Nephron progenitor cell (in vitro differentiated cells): ENCODE data around the gene MAPKAPK2.

Experiments
- DNase-seq: peaks from one replicate; pipeline ENCODE4 v3.0.0; 2021
- H3K27ac Mint-ChIP-seq: 2 replicates; pipeline ENCODE4 v1.8.0; 2021; ENCODE audit warnings: mild to moderate bottlenecking, moderate library complexity, mixed read lengths
- H3K27me3 Mint-ChIP-seq: 2 replicates; pipeline ENCODE4 v1.8.0; 2021; ENCODE audit warnings: mild to moderate bottlenecking, low read depth, mixed read lengths; ENCODE audit not compliant: poor library complexity
- H3K36me3 Mint-ChIP-seq: 2 replicates; pipeline ENCODE4 v1.8.0; 2021; ENCODE audit warnings: low read depth, mixed read lengths
- H3K4me1 Mint-ChIP-seq: 2 replicates; pipeline ENCODE4 v1.8.0; 2021; ENCODE audit warnings: mixed read lengths
- H3K4me3 Mint-ChIP-seq: 2 replicates; pipeline ENCODE4 v1.8.0; 2021; ENCODE audit warnings: mild to moderate bottlenecking, moderate library complexity, mixed read lengths
- H3K9me3 Mint-ChIP-seq: 2 replicates; pipeline ENCODE4 v1.8.0; 2021; ENCODE audit warnings: mild to moderate bottlenecking, moderate library complexity, mixed read lengths
- TF ChIP-seq, protein P1 (sequence below): fragments of 200-600 bp; sonication (generic); IDR thresholded peaks from 2 replicates; pipeline ENCODE4 v1.5.0; 2021; ENCODE audit warnings: antibody characterized with exemption

Gene MAPKAPK2

DNA sequence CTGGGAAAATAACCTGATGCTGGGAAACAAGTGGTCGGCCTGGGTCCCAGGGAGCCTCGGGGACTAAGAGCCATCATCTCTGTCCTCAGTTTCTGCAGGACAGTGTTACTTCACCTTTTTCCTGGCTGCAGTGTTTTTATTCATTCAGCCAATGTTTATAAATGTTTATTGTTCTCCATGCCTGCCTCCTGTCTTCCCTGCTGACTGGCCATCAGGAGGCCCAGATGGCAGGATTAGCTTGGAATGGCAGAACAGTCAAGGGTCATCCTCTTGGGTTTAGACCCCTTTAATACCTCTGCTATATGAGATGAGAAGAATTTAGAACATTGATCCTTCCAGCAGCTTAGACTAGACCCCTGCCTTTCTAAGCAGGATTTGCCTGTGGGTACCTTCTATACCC is 13.3 kb downstream of the MAPKAPK2 start:
- peaks cover 80% of the 10 kb centered on the region for H3K4me1 Mint-ChIP-seq
- H3K27ac Mint-ChIP-seq = no peak overlapping the region
- H3K36me3 Mint-ChIP-seq = peaks cover 29% of the 10 kb centered on the region
- no peak for DNase-seq
- TF ChIP-seq, protein P1, sequence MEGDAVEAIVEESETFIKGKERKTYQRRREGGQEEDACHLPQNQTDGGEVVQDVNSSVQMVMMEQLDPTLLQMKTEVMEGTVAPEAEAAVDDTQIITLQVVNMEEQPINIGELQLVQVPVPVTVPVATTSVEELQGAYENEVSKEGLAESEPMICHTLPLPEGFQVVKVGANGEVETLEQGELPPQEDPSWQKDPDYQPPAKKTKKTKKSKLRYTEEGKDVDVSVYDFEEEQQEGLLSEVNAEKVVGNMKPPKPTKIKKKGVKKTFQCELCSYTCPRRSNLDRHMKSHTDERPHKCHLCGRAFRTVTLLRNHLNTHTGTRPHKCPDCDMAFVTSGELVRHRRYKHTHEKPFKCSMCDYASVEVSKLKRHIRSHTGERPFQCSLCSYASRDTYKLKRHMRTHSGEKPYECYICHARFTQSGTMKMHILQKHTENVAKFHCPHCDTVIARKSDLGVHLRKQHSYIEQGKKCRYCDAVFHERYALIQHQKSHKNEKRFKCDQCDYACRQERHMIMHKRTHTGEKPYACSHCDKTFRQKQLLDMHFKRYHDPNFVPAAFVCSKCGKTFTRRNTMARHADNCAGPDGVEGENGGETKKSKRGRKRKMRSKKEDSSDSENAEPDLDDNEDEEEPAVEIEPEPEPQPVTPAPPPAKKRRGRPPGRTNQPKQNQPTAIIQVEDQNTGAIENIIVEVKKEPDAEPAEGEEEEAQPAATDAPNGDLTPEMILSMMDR = no peak
- H3K9me3 Mint-ChIP-seq = no peaks in the 10 kb centered on the region
- H3K27me3 Mint-ChIP-seq = peaks cover 2% of the 10 kb centered on the region
- H3K4me3 Mint-ChIP-seq = no peak overlapping the region

DNA sequence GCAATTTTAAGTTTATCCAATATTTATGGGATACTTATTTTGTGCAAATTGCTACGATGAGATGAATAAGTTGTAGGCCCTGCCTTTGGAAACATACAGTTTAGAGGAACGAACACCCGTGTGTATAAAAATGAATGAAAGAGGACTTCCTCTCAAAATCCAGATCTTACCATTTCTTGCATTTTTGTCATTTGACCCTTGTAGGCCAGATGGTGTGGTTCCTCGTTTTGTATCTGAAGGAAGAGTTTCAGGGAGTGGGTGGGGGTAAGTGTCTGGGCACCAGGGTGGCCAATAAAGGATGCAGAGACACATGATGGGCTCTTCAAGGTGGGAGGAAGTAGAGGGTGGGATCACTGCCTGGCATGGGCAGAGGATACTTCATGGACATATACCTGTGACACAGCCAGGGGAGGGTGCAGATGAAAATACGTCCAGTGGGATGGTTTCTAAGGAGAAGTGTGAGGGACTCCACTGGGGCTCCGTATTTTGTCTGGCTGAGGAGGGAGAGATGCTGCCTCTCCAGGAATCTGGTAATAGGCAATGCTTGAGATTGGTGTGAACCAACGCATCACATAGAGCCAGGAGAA is 14.4 kb downstream of the MAPKAPK2 start:
- peaks cover 25% of the 10 kb centered on the region for H3K36me3 Mint-ChIP-seq
- H3K27ac Mint-ChIP-seq = no peak overlapping the region
- H3K4me1 Mint-ChIP-seq = peaks cover 80% of the 10 kb centered on the region

DNA sequence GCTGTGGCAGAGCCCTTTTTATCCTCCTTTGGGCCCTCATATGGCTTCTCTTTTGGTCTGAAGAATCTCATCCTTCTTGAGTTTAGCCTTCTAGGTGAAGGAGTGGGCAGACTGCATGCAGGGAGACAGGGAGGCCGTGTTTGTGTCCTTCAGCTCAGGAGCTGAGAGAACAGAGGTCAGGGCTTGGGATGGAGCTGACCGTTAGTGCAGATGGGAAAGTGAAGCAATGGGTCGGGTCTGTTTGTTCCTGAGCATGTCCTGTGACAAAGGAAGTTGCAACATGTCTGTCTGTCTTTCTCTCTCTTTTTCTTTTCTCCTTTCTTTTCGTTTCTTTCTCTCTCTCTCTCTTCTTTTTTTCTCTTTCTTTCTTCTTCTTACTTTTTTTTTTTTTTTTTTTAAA is 14.9 kb downstream of the MAPKAPK2 start:
- H3K36me3 Mint-ChIP-seq = peaks cover 25% of the 10 kb centered on the region
- TF ChIP-seq, protein P1 = no peak
- no peak for DNase-seq
- H3K27ac Mint-ChIP-seq = no peak overlapping the region
- H3K9me3 Mint-ChIP-seq = no peaks in the 10 kb centered on the region
- no peak overlapping the region for H3K4me3 Mint-ChIP-seq
- peaks cover 2% of the 10 kb centered on the region for H3K27me3 Mint-ChIP-seq
- H3K4me1 Mint-ChIP-seq = peaks cover 80% of the 10 kb centered on the region

More for the DNA sequence above, 14.4 kb downstream of the MAPKAPK2 start:
- TF ChIP-seq, protein P1 = no peak
- no peak overlapping the region for H3K4me3 Mint-ChIP-seq
- no peak for DNase-seq
- H3K9me3 Mint-ChIP-seq = no peaks in the 10 kb centered on the region
- H3K27me3 Mint-ChIP-seq = peaks cover 2% of the 10 kb centered on the region

GRCh38 chr1:206700445-206701036 is 15.8 kb downstream of the MAPKAPK2 start:
- H3K27ac Mint-ChIP-seq = no peak overlapping the region
- TF ChIP-seq, protein P1 = no peak
- peaks cover 80% of the 10 kb centered on the region for H3K4me1 Mint-ChIP-seq
- no peak for DNase-seq
- H3K9me3 Mint-ChIP-seq = no peaks in the 10 kb centered on the region
- H3K36me3 Mint-ChIP-seq = peaks cover 25% of the 10 kb centered on the region
- peaks cover 2% of the 10 kb centered on the region for H3K27me3 Mint-ChIP-seq
- no peak overlapping the region for H3K4me3 Mint-ChIP-seq

- Mint-ChIP-seq H3K4me1 (peaks cover 80% of the 10 kb centered on the region), H3K9me3 (no peaks in the 10 kb centered on the region), H3K27me3 (peaks cover 2% of the 10 kb centered on the region), H3K27ac (no peak overlapping the region), H3K36me3 (peaks cover 10% of the 10 kb centered on the region), H3K4me3 (no peak overlapping the region)
- TF ChIP-seq, protein P1 = no peak
- DNase-seq = no peak
Measured at GRCh38 chr1:206702260-206702659, 17.6 kb downstream of the MAPKAPK2 start.

DNA sequence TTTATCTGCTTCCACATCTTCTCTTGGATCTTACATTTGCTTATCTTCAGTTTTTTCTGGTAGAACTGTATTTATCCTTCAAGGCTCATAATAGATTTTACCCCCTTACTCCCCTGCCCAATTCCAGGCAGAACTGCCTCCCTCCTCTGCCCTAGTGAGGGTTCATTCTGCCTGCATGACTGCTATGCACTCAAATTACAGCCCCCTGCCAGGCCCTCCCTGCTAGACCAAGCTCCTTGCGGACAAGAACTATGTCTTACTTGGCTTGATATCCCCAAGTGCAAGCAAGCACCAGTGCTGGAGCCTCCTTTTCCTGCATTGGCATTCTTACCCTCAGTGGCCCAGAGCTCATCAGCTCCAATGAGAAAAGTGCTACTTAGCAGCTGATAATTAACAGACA is 18.1 kb downstream of the MAPKAPK2 start:
- Mint-ChIP-seq H3K36me3 (peaks cover 5% of the 10 kb centered on the region), H3K4me1 (peaks cover 82% of the 10 kb centered on the region), H3K9me3 (no peaks in the 10 kb centered on the region), H3K27me3 (peaks cover 2% of the 10 kb centered on the region), H3K4me3 (no peak overlapping the region), H3K27ac (no peak overlapping the region)
- DNase-seq = no peak
- TF ChIP-seq, protein P1 = no peak
